DOHH2 (cell line): Measurements from ENCODE around the gene EFNA3.

Experiments used
- EZH2phosphoT487 ChIP-seq: fragments of 200-600 bp; sonication (generic); IDR thresholded peaks from 2 replicates; pipeline ENCODE4 v1.6.1; 2017; ENCODE audit warnings: borderline replicate concordance, mild to moderate bottlenecking, antibody characterized with exemption, low read length, moderate library complexity, mixed read lengths
- TF ChIP-seq, protein P1 (sequence below): fragments of 200-600 bp; sonication (generic); IDR thresholded peaks from one replicate; pipeline ENCODE4 v1.5.1; 2014; ENCODE audit warnings: antibody characterized with exemption, mild to moderate bottlenecking, low read depth, low read length; ENCODE audit not compliant: poor library complexity, severe bottlenecking

GRCh38 chr1:155080312-155081228, 1.9 kb downstream of the EFNA3 start:
- TF ChIP-seq, protein P1, sequence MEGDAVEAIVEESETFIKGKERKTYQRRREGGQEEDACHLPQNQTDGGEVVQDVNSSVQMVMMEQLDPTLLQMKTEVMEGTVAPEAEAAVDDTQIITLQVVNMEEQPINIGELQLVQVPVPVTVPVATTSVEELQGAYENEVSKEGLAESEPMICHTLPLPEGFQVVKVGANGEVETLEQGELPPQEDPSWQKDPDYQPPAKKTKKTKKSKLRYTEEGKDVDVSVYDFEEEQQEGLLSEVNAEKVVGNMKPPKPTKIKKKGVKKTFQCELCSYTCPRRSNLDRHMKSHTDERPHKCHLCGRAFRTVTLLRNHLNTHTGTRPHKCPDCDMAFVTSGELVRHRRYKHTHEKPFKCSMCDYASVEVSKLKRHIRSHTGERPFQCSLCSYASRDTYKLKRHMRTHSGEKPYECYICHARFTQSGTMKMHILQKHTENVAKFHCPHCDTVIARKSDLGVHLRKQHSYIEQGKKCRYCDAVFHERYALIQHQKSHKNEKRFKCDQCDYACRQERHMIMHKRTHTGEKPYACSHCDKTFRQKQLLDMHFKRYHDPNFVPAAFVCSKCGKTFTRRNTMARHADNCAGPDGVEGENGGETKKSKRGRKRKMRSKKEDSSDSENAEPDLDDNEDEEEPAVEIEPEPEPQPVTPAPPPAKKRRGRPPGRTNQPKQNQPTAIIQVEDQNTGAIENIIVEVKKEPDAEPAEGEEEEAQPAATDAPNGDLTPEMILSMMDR, result no peak
- no peak for TF ChIP-seq EZH2phosphoT487
